GM10847 (cell line): Measurements from ENCODE around the gene ADORA1.

Source experiments
- POLR2A ChIP-seq: IDR thresholded peaks from 2 replicates; pipeline ENCODE4 v1.6.1; 2011; ENCODE audit not compliant: insufficient read length; ENCODE audit errors: extremely low read depth

ADORA1 gene

DNA sequence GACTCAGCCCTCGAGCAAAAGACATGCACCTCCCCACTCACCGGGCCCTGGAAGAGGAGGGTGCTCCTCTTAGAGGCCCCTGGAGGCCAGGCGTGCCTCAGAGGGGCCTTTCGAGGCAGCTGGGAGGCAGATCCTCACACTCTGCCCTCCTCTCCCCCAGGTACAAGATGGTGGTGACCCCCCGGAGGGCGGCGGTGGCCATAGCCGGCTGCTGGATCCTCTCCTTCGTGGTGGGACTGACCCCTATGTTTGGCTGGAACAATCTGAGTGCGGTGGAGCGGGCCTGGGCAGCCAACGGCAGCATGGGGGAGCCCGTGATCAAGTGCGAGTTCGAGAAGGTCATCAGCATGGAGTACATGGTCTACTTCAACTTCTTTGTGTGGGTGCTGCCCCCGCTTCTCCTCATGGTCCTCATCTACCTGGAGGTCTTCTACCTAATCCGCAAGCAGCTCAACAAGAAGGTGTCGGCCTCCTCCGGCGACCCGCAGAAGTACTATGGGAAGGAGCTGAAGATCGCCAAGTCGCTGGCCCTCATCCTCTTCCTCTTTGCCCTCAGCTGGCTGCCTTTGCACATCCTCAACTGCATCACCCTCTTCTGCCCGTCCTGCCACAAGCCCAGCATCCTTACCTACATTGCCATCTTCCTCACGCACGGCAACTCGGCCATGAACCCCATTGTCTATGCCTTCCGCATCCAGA is 37.7 kb downstream of the ADORA1 start:
- TF ChIP-seq POLR2A: no peak

DNA sequence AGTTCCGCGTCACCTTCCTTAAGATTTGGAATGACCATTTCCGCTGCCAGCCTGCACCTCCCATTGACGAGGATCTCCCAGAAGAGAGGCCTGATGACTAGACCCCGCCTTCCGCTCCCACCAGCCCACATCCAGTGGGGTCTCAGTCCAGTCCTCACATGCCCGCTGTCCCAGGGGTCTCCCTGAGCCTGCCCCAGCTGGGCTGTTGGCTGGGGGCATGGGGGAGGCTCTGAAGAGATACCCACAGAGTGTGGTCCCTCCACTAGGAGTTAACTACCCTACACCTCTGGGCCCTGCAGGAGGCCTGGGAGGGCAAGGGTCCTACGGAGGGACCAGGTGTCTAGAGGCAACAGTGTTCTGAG is 38.3 kb downstream of the ADORA1 start:
- TF ChIP-seq POLR2A: no peak

DNA sequence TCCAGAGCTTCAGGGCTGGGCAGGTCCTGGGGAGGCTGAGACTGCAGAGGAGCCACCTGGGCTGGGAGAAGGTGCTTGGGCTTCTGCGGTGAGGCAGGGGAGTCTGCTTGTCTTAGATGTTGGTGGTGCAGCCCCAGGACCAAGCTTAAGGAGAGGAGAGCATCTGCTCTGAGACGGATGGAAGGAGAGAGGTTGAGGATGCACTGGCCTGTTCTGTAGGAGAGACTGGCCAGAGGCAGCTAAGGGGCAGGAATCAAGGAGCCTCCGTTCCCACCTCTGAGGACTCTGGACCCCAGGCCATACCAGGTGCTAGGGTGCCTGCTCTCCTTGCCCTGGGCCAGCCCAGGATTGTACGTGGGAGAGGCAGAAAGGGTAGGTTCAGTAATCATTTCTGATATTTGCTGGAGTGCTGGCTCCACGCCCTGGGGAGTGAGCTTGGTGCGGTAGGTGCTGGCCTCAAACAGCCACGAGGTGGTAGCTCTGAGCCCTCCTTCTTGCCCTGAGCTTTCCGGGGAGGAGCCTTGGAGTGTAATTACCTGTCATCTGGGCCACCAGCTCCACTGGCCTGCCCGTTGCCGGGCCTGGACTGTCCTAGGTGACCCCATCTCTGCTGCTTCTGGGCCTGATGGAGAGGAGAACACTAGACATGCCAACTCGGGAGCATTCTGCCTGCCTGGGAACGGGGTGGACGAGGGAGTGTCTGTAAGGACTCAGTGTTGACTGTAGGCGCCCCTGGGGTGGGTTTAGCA is 38.8 kb downstream of the ADORA1 start:
- no peak for TF ChIP-seq POLR2A

DNA sequence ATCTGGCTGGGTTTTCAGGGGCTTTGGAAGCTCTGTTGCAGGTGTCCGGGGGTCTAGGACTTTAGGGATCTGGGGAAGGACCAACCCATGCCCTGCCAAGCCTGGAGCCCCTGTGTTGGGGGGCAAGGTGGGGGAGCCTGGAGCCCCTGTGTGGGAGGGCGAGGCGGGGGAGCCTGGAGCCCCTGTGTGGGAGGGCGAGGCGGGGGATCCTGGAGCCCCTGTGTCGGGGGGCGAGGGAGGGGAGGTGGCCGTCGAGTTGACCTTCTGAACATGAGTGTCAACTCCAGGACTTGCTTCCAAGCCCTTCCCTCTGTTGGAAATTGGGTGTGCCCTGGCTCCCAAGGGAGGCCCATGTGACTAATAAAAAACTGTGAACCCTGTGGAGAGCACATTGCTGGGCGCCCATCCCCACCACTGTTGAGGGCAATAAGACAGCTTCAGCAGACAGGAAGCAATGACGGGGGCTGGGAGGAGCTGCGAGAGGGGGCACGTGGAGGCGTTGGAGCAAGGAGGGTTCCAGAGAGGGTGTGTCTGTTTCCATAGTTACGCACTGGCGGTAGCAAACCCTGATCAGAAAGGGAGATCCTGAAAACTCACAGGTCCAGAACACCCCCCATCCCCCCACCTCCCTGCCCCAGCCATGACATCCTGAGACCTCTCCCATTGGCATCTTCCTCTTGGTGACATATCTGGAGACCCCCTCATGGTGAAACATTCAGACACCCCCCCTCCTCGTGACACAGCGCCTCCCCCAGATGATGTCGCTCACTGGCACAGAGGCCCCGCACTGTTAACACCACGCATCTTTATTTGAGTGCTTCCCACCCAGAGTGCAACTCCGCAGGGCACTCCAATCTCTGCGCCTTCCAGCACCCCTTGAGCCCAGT is 39.7 kb downstream of the ADORA1 start:
- TF ChIP-seq POLR2A: no peak

DNA sequence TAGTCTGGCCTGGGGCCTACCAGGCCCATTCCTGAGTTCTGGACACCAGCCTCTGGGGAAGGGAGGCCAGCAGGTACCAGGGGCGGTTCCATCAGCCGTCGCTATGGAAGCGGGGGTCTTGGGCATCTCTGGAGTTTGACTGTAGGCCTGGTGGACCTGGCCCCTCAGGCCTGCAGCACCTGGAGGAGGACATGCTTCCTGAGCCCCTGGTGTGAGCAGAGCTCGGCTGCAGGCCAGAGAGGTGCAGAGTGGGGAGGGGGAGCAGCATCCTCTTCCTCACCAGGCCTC is 40.3 kb downstream of the ADORA1 start:
- no peak for TF ChIP-seq POLR2A

- no peak for TF ChIP-seq POLR2A
Measured at GRCh38 chr1:203168256-203168786, 40.8 kb downstream of the ADORA1 start.

DNA sequence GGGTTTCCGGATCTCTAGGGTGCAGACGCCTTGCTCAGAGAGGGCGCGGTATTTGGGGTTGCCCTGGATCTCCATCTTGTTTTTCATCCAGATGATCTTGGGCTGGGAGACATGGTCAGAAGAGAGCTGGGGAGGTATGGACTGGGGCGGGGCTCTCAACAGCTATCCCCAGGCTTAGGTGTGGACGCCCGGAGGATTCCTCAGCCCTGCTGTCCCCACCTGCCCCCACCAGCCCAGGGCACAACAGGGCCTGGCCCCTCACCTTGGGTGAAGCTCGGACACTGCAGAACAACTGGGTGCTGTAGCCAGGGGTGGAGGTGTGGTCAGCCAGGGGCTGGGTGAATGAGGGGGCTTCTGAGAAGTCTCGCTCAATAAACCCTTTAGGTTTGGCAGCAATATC is 41.5 kb downstream of the ADORA1 start:
- no peak for TF ChIP-seq POLR2A

DNA sequence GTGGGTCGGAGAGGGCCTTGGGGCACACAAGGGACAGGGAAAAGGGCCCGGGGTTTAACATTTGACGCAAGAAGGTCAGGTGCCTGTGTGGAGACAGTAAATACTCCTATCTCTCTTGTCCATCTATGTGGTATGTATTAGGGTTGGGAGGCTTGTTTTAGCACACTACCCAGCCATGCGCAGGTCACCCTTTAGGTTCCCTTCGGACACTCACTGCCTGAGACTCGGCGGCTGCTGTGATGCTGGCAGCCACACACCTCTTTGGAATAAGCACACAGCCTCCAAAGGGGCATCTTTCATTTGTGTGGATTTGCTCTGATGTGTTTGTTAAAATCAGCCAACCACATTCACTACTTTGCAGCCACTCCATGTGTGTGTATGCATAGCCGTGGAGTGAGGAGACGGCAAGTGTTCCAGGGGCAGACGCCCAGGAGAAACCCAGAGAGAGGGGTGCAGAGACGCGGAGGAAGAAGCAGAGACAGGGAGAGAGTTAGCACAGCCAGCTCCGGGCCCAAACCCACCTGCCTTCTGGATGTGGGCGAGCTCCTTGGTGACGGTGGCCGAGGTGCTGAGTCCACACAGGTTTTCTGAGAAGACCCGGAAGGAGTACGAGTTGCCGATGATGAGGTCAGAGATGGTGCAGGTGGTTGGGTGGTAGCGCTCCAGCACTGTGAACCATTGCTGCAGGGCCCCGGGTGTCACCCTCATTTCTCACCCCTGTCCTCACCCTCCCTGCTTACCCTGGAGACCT is 42.4 kb downstream of the ADORA1 start:
- no peak for TF ChIP-seq POLR2A

DNA sequence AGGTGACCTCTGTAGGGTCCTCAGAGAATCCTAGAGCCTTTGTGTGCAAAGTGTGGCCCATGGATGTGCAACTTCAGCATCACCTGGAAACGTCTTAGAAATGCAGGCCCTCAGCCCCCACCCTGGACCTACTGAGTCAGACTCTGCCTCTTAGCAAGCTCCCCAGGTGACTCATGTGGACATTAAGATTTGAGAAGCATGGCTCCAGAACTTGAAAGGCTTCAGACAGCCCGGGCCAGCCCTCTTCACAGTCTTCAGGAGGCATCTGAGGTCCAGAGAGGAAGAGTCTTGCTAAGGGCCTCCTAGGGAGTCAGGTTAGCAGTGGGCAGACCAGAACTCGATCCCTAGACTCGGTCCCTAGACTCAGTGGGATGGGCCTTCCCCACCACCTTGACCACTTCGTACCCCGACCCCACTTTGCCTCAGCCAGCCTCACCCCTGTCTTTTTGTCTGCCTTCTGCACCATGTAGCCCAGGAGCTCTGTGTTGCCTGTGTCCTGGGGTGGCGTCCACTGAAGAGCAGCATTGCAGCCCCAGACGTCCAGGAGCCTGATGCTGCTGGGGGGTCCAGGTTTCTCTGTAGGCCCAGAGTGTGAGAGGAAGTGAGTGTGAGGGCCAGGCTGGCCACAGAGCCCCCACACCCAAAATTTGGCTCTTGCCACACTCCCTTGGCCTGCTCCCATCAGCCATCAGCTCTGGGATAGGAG is 43.3 kb downstream of the ADORA1 start:
- TF ChIP-seq POLR2A: no peak

GRCh38 chr1:203171341-203172183 is 44.0 kb downstream of the ADORA1 start:
- no peak for TF ChIP-seq POLR2A

- TF ChIP-seq POLR2A: no peak
Measured at GRCh38 chr1:203172184-203173010, 44.9 kb downstream of the ADORA1 start.

GRCh38 chr1:203173011-203173555 is 45.6 kb downstream of the ADORA1 start:
- no peak for TF ChIP-seq POLR2A
